HEK293 (cell line): ENCODE results near the gene PCSK6.

Experiments
- CTCF ChIA-PET: fragments of 350-600 bp; formaldehyde crosslinking; extraction: SDS; loops from one replicate; lab custom pipeline; 2021; ENCODE audit warnings: antibody characterized with exemption; lab: Yijun Ruan, JAX
- POLR2A ChIA-PET: fragments of 300-600 bp; formaldehyde crosslinking; extraction: SDS; loops from one replicate; lab custom pipeline; 2020; ENCODE audit warnings: antibody characterized with exemption, inconsistent platforms; lab: Yijun Ruan, JAX
- H3K27ac ChIP-seq: fragments of 200-500 bp; sonication (Bioruptor generic); 2 replicates; pipeline ENCODE4 v1.5.1; 2014; ENCODE audit warnings: low read depth, low read length, control low read depth, inconsistent platforms; ENCODE audit errors: extremely low read depth
- H3K36me3 ChIP-seq, 2 experiments: fragments of 200-500 bp in 1 of 2; sonication (Bioruptor generic) in 1 of 2; 1 replicate in 1 of 2; 2 replicates in 1 of 2; pipeline ENCODE4 v1.5.1; 2014 to 2017; ENCODE audit warnings: inconsistent platforms in 2 of 2, low read length in 2 of 2; ENCODE audit not compliant: control insufficient read depth in 2 of 2, insufficient read depth in 1 of 2
- H3K4me1 ChIP-seq: fragments of 200-500 bp; sonication (Bioruptor generic); 2 replicates; pipeline ENCODE4 v1.5.1; 2014; ENCODE audit warnings: mild to moderate bottlenecking, low read length, inconsistent platforms; ENCODE audit not compliant: control insufficient read depth, insufficient read depth
- H3K4me3 ChIP-seq: 2 replicates; pipeline ENCODE4 v1.5.1; 2011; ENCODE audit warnings: low read depth, mild to moderate bottlenecking, control low read depth, low read length, moderate library complexity
- H3K9me3 ChIP-seq: fragments of 200-500 bp; sonication (Bioruptor generic); 2 replicates; pipeline ENCODE4 v1.5.1; 2014; ENCODE audit warnings: low read depth, low read length, inconsistent platforms; ENCODE audit not compliant: control insufficient read depth, insufficient read depth
- GLIS2 ChIP-seq: fragments of 450-650 bp; formaldehyde crosslinking; IDR thresholded peaks from 2 replicates; pipeline ENCODE4 v1.5.1; 2016; ENCODE audit warnings: missing biosample characterization, missing genetic modification characterization
- IKZF3 ChIP-seq: fragments of 450-650 bp; IDR thresholded peaks from 2 replicates; pipeline ENCODE4 v1.5.0; 2018; ENCODE audit warnings: missing biosample characterization, mild to moderate bottlenecking, missing genetic modification characterization, moderate library complexity
- MEIS1 ChIP-seq: sonication (generic); formaldehyde crosslinking; IDR thresholded peaks from 2 replicates; pipeline ENCODE4 v1.8.1; 2022; ENCODE audit warnings: missing genetic modification reagents, mild to moderate bottlenecking, borderline replicate concordance
- OVOL3 ChIP-seq: fragments of 450-650 bp; formaldehyde crosslinking; IDR thresholded peaks from 2 replicates; pipeline ENCODE4 v1.5.1; 2016; ENCODE audit warnings: missing biosample characterization, missing genetic modification characterization
- PRDM6 ChIP-seq: fragments of 450-650 bp; formaldehyde crosslinking; IDR thresholded peaks from 2 replicates; pipeline ENCODE4 v1.5.1; 2017; ENCODE audit warnings: missing biosample characterization, missing genetic modification characterization
- RBAK ChIP-seq: fragments of 450-650 bp; formaldehyde crosslinking; IDR thresholded peaks from 2 replicates; pipeline ENCODE4 v1.5.1; 2016; ENCODE audit warnings: missing biosample characterization, missing genetic modification characterization
- SP3 ChIP-seq: fragments of 450-650 bp; formaldehyde crosslinking; IDR thresholded peaks from 2 replicates; pipeline ENCODE4 v1.5.1; 2016; ENCODE audit warnings: missing biosample characterization, missing genetic modification characterization
- ZBTB49 ChIP-seq: fragments of 450-650 bp; formaldehyde crosslinking; IDR thresholded peaks from 2 replicates; pipeline ENCODE4 v1.5.1; 2016; ENCODE audit warnings: missing biosample characterization, missing genetic modification characterization, low read depth
- ZNF114 ChIP-seq: fragments of 450-650 bp; formaldehyde crosslinking; IDR thresholded peaks from 2 replicates; pipeline ENCODE4 v1.5.0; 2017; ENCODE audit warnings: missing biosample characterization, missing genetic modification characterization
- ZNF2 ChIP-seq: fragments of 450-650 bp; formaldehyde crosslinking; IDR thresholded peaks from 2 replicates; pipeline ENCODE4 v1.5.1; 2016; ENCODE audit warnings: missing biosample characterization, missing genetic modification characterization
- ZNF239 ChIP-seq: fragments of 450-650 bp; formaldehyde crosslinking; IDR thresholded peaks from 2 replicates; pipeline ENCODE4 v1.5.1; 2016; ENCODE audit warnings: missing biosample characterization, missing genetic modification characterization
- ZNF37A ChIP-seq: fragments of 450-650 bp; IDR thresholded peaks from 2 replicates; pipeline ENCODE4 v1.5.1; 2018; ENCODE audit warnings: missing biosample characterization, missing genetic modification characterization
- ZNF530 ChIP-seq: fragments of 450-650 bp; formaldehyde crosslinking; IDR thresholded peaks from 2 replicates; pipeline ENCODE4 v1.5.1; 2016; ENCODE audit warnings: low read depth, missing biosample characterization, missing genetic modification characterization
- ZNF549 ChIP-seq: fragments of 450-650 bp; IDR thresholded peaks from 2 replicates; pipeline ENCODE4 v1.5.1; 2018; ENCODE audit warnings: missing biosample characterization, missing genetic modification characterization, mild to moderate bottlenecking, inconsistent platforms, moderate library complexity
- ZNF571 ChIP-seq: fragments of 450-650 bp; formaldehyde crosslinking; IDR thresholded peaks from 2 replicates; pipeline ENCODE4 v1.5.0; 2017; ENCODE audit warnings: missing biosample characterization, missing genetic modification characterization
- ZNF660 ChIP-seq: fragments of 450-650 bp; IDR thresholded peaks from 2 replicates; pipeline ENCODE4 v1.5.1; 2018; ENCODE audit warnings: missing biosample characterization, mild to moderate bottlenecking, missing genetic modification characterization
- ZNF701 ChIP-seq: fragments of 450-650 bp; formaldehyde crosslinking; IDR thresholded peaks from 2 replicates; pipeline ENCODE4 v1.5.1; 2016; ENCODE audit warnings: missing biosample characterization, missing genetic modification characterization
- ZNF768 ChIP-seq: fragments of 450-650 bp; formaldehyde crosslinking; IDR thresholded peaks from 2 replicates; pipeline ENCODE4 v1.5.1; 2018; ENCODE audit warnings: missing biosample characterization, mild to moderate bottlenecking, missing genetic modification characterization
- ZNF776 ChIP-seq: fragments of 450-650 bp; formaldehyde crosslinking; IDR thresholded peaks from 2 replicates; pipeline ENCODE4 v1.5.0; 2017; ENCODE audit warnings: missing biosample characterization, missing genetic modification characterization, borderline replicate concordance
- ZNF792 ChIP-seq: fragments of 450-650 bp; formaldehyde crosslinking; IDR thresholded peaks from 2 replicates; pipeline ENCODE4 v1.5.1; 2016; ENCODE audit warnings: missing biosample characterization, missing genetic modification characterization
- ZSCAN18 ChIP-seq: fragments of 450-650 bp; formaldehyde crosslinking; IDR thresholded peaks from 2 replicates; pipeline ENCODE4 v1.5.1; 2016; ENCODE audit warnings: missing biosample characterization, missing genetic modification characterization
- TF ChIP-seq, protein P1 (sequence below): fragments of 450-650 bp; formaldehyde crosslinking; IDR thresholded peaks from 2 replicates; pipeline ENCODE4 v1.5.1; 2016; ENCODE audit warnings: missing biosample characterization, missing genetic modification characterization

Gene PCSK6

GRCh38 chr15:101441696-101442095 lies 47.8 kb downstream of the PCSK6 start (continued):
- no peak for TF ChIP-seq GLIS2 (tag by site-specific recombination)

DNA sequence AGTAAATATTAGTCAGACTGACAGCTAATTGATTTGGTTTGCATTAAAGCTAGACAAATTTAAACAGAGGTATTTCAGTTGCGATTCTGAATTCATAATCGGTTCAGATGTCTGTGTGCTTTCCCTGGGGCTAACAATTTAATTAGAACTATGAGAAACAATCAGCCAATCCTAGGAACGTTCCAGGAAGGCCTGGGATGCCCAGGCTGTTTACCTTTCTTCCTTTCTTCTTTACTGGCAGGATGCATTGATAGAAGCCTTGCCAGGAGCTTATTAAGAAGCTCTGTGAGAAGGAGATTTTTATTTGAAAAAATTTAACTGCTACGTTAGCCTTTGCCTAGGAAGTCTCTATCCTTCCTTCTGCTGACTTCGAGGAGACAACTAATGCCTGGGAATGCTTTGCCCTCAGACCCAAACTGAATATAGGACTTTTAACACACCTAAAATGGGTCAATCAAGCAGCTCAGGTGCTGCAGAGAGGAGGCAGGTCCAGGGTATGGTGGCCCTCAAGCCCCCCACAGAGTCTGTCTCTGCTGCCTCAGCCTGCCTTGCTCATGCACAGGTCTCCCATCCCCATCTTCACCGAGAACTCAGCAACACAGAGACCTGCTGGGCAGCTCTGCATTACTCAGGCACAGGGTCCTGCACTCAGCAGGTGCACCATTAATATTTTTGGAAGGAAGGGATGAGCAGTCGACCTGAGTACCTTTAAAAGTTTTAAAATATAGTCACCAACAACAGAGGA lies 48.5 kb downstream of the PCSK6 start:
- Histone ChIP-seq H3K27ac (no peak overlapping the region), H3K4me3 (no peak overlapping the region), H3K4me1 (no peaks in the 10 kb centered on the region; the same call in 1 of the 2 replicates), H3K36me3 (peaks cover 4 to 48% of the 10 kb centered on the region in 2 experiments; a peak in 2 of 3 replicates), H3K9me3 (no peaks in the 10 kb centered on the region)
- TF ChIP-seq MEIS1 (CRISPR knock-in tag) (no peak), OVOL3 (tag by site-specific recombination) (no peak), SP3 (tag by site-specific recombination) (no peak), ZNF530 (tag by site-specific recombination) (no peak), ZSCAN18 (no peak), ZNF701 (tag by site-specific recombination) (no peak), ZNF37A (tag by site-specific recombination) (no peak), ZBTB49 (no peak), ZNF2 (tag by site-specific recombination) (no peak), ZNF792 (no peak), ZNF660 (tag by site-specific recombination) (no peak)
- TF ChIP-seq, protein P1, sequence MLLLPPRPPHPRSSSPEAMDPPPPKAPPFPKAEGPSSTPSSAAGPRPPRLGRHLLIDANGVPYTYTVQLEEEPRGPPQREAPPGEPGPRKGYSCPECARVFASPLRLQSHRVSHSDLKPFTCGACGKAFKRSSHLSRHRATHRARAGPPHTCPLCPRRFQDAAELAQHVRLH (tag by site-specific recombination), result no peak
- POLR2A ChIA-PET, result no interaction called here
- CTCF ChIA-PET, result interaction anchor here (0.5 to 1.0 kb wide), 3 partner anchors 22 to 353 kb away, joined by 3 to 5 read pairs (median 3); no protein-coding TSS in a partner anchor

GRCh38 chr15:101439920-101440319 lies 49.6 kb downstream of the PCSK6 start:
- TF ChIP-seq PRDM6 (tag by site-specific recombination) (no peak), ZNF768 (tag by site-specific recombination) (no peak), ZNF776 (tag by site-specific recombination) (no peak), ZNF114 (tag by site-specific recombination) (no peak), ZNF571 (tag by site-specific recombination) (no peak), RBAK (tag by site-specific recombination) (no peak), IKZF3 (tag by site-specific recombination) (no peak), ZNF239 (tag by site-specific recombination) (no peak), ZNF549 (tag by site-specific recombination) (no peak)
- Histone ChIP-seq H3K4me3 (no peak overlapping the region), H3K9me3 (no peaks in the 10 kb centered on the region), H3K36me3 (peaks cover 4 to 58% of the 10 kb centered on the region in 2 experiments; a peak in 2 of 3 replicates), H3K27ac (no peak overlapping the region), H3K4me1 (no peaks in the 10 kb centered on the region; the same call in 1 of the 2 replicates)
- POLR2A ChIA-PET, result no interaction called here
- CTCF ChIA-PET, result interaction anchor here (0.6 to 1.5 kb wide), 2 partner anchors 179 to 202 kb away, joined by 3 read pairs; no protein-coding TSS in a partner anchor
